ENCODE results near the gene THEM4.
"Not testable (repeated sequence)": the region's sequence is repeated elsewhere in the genome, so short reads cannot be mapped to it uniquely, and the experiment has no call there.

THEM4 gene

DNA sequence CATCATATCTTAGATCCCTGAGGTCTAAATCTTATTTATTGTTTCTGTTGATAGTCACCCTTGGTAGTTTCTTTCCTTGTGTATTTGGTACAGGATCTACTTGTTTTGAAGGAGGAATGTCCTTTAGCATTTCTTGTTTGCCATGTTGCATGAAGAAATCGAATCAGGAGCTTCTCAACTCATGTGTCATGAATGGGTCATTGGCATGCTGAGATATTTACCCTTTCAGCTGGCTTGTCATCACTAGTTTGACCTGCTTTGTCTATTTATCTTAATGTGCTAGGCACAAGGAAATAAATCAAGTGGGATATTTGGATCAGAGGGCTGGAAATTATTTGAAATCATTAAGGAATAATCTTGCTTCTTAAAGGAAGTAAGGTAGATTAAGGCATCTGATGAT lies 23.8 kb downstream of the THEM4 start (continued):
- TF ChIP-seq, protein P1, sequence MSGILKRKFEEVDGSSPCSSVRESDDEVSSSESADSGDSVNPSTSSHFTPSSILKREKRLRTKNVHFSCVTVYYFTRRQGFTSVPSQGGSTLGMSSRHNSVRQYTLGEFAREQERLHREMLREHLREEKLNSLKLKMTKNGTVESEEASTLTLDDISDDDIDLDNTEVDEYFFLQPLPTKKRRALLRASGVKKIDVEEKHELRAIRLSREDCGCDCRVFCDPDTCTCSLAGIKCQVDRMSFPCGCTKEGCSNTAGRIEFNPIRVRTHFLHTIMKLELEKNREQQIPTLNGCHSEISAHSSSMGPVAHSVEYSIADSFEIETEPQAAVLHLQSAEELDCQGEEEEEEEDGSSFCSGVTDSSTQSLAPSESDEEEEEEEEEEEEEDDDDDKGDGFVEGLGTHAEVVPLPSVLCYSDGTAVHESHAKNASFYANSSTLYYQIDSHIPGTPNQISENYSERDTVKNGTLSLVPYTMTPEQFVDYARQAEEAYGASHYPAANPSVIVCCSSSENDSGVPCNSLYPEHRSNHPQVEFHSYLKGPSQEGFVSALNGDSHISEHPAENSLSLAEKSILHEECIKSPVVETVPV (CRISPR knock-in tag; IDR thresholded peaks at IDR 0.05), result no peak

DNA sequence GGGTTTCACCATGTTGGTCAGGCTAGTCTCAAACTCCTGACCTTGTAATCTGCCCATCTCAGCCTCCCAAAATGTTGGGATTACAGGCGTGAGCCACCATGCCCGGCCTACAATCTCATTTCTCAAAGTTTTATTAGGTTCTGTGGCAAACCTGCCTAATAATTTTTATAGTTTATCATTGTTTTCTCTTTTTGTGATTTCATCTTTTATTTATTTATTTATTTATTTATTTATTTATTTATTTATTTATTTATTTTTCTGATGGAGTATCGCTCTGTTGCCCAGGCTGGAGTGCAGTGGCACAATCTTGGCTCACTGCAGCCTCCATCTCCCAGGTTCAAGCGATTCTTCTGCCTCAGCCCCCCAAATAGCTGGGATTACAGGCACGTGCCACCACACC lies 24.4 kb downstream of the THEM4 start:
- not testable (repeated sequence) for ATAC-seq

DNA sequence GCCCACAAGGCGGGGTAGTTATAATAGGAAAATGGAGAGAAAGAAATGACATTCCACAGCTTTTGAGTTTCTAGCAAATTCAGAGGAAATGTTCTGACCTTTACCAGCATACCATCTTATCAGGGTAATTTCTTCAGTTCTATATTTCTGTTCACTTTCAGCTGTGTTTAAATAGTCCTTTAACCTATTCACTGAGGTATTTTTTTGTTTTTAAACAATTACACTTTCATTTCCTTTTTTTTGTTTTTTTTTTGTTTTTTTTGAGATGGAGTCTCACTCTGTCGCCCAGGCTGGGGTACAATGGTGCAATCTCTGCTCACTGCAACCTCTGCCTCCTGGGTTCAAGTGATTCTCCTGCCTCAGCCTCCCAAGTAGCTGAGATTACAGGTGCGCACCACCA lies 24.9 kb downstream of the THEM4 start:
- ATAC-seq, result not testable (repeated sequence)

DNA sequence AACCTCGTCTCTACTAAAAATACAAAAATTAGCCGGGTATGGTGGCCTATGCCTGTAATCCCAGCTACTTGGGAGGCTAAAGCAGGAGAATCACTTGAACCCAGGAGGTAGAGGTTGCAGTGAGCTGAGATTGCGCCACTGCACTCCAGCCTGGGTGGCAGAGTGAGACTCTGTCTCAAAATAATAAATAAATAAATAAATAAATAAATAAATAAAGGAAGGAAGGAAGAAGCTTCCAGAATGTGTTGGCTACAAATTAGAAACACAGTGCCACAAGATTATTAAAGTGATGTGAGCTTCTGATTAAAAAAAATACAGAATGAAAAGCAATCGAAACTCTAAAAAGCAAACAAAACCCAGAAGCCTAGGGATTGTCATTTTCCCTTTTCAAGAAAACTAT lies 25.4 kb downstream of the THEM4 start:
- not testable (repeated sequence) for ATAC-seq

DNA sequence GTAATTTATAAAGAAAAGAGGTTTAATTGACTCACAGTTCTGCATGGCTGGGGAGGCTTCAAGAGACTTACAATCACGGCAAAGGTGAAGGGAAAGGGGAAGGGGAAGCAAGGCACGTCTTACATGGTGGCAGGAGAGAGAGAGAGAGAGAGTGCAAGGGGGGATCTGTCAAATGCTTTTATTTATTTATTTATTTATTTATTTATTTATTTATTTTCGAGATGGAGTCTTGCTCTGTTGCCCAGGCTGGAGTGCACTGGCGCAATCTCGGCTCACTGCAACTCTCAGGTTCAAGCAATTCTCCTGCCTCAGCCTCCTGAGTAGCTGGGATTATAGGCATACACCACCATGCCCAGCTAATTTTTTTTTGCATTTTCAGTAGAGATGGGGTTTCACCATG lies 26.4 kb downstream of the THEM4 start:
- ATAC-seq, result not testable (repeated sequence)

DNA sequence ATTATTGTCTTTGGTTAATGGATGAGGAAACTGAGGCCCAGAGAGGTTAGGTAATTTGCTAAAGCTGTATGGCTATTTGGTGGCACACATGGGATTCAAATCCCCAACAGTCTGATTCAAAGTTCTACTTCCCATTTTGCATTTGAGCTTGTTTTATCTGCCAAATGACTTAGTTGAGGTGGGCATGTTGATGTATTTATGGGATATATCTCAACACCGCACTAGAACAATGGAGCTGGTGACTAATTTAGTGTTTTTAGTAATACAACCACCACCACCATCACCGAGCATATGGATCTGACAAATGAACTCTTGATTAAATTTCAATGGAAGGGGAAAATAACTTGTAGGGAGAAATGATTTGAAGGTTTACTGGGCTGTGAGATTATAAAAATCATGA lies 26.8 kb downstream of the THEM4 start:
- ATAC-seq, result no peak
- TF ChIP-seq, protein P2, sequence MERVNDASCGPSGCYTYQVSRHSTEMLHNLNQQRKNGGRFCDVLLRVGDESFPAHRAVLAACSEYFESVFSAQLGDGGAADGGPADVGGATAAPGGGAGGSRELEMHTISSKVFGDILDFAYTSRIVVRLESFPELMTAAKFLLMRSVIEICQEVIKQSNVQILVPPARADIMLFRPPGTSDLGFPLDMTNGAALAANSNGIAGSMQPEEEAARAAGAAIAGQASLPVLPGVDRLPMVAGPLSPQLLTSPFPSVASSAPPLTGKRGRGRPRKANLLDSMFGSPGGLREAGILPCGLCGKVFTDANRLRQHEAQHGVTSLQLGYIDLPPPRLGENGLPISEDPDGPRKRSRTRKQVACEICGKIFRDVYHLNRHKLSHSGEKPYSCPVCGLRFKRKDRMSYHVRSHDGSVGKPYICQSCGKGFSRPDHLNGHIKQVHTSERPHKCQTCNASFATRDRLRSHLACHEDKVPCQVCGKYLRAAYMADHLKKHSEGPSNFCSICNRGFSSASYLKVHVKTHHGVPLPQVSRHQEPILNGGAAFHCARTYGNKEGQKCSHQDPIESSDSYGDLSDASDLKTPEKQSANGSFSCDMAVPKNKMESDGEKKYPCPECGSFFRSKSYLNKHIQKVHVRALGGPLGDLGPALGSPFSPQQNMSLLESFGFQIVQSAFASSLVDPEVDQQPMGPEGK (CRISPR knock-in tag; IDR thresholded peaks at IDR 0.05; ENCODE audit: borderline replicate concordance), result no peak
- TF ChIP-seq SNAI2 (CRISPR knock-in tag; IDR thresholded peaks at IDR 0.05) (no peak), ZNF8 (CRISPR knock-in tag; IDR thresholded peaks at IDR 0.05) (no peak), GLIS3 (CRISPR knock-in tag; IDR thresholded peaks at IDR 0.05) (no peak), ESRRG (CRISPR knock-in tag; IDR thresholded peaks at IDR 0.05) (no peak), ZFP3 (CRISPR knock-in tag; IDR thresholded peaks at IDR 0.05) (no peak), TCF4 (CRISPR knock-in tag; IDR thresholded peaks at IDR 0.05; ENCODE audit: borderline replicate concordance) (no peak), CSDC2 (CRISPR knock-in tag; IDR thresholded peaks at IDR 0.05) (no peak), RARB (CRISPR knock-in tag; IDR thresholded peaks at IDR 0.05) (no peak), ZNF70 (CRISPR knock-in tag; IDR thresholded peaks at IDR 0.05) (no peak)
- TF ChIP-seq, protein P3, sequence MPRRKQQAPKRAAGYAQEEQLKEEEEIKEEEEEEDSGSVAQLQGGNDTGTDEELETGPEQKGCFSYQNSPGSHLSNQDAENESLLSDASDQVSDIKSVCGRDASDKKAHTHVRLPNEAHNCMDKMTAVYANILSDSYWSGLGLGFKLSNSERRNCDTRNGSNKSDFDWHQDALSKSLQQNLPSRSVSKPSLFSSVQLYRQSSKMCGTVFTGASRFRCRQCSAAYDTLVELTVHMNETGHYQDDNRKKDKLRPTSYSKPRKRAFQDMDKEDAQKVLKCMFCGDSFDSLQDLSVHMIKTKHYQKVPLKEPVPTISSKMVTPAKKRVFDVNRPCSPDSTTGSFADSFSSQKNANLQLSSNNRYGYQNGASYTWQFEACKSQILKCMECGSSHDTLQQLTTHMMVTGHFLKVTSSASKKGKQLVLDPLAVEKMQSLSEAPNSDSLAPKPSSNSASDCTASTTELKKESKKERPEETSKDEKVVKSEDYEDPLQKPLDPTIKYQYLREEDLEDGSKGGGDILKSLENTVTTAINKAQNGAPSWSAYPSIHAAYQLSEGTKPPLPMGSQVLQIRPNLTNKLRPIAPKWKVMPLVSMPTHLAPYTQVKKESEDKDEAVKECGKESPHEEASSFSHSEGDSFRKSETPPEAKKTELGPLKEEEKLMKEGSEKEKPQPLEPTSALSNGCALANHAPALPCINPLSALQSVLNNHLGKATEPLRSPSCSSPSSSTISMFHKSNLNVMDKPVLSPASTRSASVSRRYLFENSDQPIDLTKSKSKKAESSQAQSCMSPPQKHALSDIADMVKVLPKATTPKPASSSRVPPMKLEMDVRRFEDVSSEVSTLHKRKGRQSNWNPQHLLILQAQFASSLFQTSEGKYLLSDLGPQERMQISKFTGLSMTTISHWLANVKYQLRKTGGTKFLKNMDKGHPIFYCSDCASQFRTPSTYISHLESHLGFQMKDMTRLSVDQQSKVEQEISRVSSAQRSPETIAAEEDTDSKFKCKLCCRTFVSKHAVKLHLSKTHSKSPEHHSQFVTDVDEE (CRISPR knock-in tag; IDR thresholded peaks at IDR 0.05), result no peak
- TF ChIP-seq, protein P1 (CRISPR knock-in tag; IDR thresholded peaks at IDR 0.05), result no peak
- TF ChIP-seq, protein P4, sequence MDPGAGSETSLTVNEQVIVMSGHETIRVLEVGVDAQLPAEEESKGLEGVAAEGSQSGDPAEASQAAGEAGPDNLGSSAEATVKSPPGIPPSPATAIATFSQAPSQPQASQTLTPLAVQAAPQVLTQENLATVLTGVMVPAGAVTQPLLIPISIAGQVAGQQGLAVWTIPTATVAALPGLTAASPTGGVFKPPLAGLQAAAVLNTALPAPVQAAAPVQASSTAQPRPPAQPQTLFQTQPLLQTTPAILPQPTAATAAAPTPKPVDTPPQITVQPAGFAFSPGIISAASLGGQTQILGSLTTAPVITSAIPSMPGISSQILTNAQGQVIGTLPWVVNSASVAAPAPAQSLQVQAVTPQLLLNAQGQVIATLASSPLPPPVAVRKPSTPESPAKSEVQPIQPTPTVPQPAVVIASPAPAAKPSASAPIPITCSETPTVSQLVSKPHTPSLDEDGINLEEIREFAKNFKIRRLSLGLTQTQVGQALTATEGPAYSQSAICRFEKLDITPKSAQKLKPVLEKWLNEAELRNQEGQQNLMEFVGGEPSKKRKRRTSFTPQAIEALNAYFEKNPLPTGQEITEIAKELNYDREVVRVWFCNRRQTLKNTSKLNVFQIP (CRISPR knock-in tag; IDR thresholded peaks at IDR 0.05; ENCODE audit: borderline replicate concordance, low read depth), result no peak

DNA sequence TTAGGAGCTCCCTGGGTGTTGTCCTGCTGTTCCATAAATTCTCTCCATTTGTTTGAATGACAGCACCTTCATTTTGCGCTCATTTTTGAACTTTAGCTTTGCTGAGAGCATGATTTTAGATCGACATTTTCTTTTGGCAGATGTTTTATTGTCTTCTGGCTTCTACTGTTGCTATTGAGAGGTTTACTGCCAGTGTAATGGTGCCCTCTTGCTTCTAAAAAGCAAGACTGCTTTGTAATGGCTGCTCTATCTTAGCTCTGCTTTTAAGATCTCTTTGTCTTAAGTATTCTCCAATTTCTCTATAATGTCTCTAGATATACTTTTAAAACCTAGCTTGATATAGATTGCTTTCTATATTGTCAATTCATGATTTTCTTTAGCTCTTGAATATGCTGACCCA lies 27.8 kb downstream of the THEM4 start:
- no peak for ATAC-seq
- no peak for TF ChIP-seq ZNF565 (CRISPR knock-in tag; conservative IDR thresholded peaks at IDR 0.05; ENCODE audit: low read depth)
- no peak for TF ChIP-seq ARNTL (CRISPR knock-in tag; IDR thresholded peaks at IDR 0.05; ENCODE audit: borderline replicate concordance, low read depth)
- TF ChIP-seq, protein P1 (CRISPR knock-in tag; IDR thresholded peaks at IDR 0.05), result no peak
- TF ChIP-seq ZC3H10 (CRISPR knock-in tag; IDR thresholded peaks at IDR 0.05), result no peak
- TF ChIP-seq, protein P5, sequence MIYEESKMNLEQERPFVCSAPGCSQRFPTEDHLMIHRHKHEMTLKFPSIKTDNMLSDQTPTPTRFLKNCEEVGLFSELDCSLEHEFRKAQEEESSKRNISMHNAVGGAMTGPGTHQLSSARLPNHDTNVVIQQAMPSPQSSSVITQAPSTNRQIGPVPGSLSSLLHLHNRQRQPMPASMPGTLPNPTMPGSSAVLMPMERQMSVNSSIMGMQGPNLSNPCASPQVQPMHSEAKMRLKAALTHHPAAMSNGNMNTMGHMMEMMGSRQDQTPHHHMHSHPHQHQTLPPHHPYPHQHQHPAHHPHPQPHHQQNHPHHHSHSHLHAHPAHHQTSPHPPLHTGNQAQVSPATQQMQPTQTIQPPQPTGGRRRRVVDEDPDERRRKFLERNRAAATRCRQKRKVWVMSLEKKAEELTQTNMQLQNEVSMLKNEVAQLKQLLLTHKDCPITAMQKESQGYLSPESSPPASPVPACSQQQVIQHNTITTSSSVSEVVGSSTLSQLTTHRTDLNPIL (CRISPR knock-in tag; IDR thresholded peaks at IDR 0.05; ENCODE audit: low read depth), result no peak
- no peak for TF ChIP-seq ZNF70 (CRISPR knock-in tag; IDR thresholded peaks at IDR 0.05)
